KBM-7 (cell line): ENCODE measurements around the gene RAP1GDS1.
"Not testable (repeated sequence)": the region's sequence is repeated elsewhere in the genome, so short reads cannot be mapped to it uniquely, and the experiment has no call there.

Experiments
- DNase-seq: peaks from one replicate; pipeline ENCODE4 v3.0.0-alpha.2; 2015
- in situ Hi-C: fragments of 300-500 bp; cut with MboI; formaldehyde crosslinking; loops from 2 replicates; pipeline ENCODE4 v1.14.3; 2020; ENCODE audit warnings: low sequenced_read_pairs, low pct_unique_long_range_greater_than_20kb, mixed read lengths

RAP1GDS1 gene

DNA sequence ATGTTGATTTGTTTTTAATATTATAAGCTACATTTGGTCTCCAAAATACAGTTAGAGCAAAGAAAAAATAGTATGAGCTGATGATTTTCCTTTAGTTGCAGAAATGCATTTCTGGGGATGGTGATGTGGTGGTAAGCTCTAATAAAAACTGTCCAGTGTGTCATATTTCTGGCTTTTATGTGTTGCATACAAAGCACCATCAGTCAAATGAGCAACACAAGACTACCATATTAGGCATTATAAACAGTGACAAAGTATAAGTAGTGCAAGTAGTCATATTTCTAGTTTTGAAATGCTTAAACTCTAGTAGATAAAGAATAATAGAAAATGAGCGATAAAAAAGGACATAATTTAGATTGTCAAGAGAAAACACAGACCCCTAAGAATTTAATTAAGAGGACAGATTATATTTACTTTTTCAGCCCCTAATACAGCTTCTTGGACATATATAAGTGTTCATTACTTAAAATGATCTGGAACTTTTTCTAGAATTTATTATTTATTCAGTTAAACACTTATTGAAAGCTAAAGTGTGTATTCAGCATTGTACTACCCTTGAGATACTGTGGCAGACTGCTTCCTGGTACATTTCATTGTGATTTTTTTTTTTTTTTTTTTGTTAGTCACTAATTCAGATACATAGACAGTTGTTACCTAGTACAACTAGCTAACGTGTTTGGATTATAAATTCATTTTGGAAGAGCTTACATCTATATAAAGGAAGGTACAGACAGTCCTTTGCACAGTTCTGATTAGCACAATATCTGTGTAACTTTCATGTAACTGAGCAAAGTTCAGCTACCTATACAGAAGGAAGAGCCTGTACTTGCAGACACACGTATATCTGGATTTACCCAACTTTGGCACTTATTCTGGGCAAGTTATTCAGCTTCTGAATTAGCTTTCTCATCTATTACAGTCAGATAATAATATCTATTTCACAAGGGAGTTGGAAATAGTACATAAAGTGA lies 22.3 kb downstream of the RAP1GDS1 start:
- DNase-seq = no peak
- in situ Hi-C loops = no loop called here

DNA sequence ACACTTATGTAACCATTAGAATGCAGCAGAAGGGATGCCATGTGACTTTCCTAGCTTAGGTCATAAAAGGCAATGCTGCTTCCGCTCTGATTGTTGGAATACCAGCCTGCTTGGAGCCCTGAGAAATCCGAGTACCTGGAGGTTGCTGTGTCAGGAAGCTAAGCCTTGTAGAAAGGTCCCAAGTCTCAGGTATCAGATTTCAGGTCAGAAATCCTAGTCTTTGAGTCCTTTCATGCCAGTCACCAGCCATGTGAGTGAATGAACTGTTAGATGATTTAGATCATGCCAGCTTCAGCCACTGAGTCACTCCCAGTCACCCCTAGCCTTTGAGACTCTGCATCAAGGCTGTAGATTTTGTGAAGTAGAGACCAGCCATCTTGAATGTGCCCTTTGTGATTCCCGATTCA lies 23.5 kb downstream of the RAP1GDS1 start:
- in situ Hi-C loops = no loop called here
- no peak for DNase-seq

DNA sequence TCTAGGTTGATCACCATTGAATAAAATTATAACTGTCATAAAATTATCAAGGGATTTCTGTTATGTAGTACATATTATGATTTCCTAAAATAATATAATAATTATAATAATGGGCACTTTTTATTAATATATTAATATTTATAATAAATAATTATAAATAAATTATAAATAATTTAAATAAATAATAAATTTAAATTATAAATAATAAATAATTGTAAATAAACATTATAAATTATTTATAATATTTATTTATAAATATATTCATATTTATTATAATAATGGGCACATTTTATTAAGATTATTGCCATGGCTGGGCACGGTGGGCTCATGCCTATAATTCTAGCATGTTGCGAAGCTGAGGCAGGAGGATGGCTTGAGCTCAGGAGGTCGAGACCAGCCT lies 24.5 kb downstream of the RAP1GDS1 start:
- no peak for DNase-seq
- in situ Hi-C loops = no loop called here

DNA sequence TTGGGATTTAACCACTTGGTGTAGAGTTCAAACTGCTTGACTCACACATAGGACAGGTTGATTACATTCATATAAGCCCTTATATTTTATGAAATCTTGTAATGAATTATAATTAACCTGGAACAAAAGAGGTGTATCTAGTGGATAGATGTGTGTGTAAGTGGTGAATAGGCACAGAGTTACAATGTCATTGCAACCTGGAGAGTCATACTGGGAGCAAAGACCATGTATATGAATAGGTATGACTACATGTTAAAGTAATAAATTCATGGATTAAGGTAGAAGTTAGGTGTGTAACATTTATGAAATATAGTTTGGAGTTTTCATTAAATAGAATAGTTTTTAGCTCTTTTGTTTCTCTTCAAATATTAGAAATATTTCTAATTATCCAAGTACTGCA lies 26.1 kb downstream of the RAP1GDS1 start:
- in situ Hi-C loops = no loop called here

DNA sequence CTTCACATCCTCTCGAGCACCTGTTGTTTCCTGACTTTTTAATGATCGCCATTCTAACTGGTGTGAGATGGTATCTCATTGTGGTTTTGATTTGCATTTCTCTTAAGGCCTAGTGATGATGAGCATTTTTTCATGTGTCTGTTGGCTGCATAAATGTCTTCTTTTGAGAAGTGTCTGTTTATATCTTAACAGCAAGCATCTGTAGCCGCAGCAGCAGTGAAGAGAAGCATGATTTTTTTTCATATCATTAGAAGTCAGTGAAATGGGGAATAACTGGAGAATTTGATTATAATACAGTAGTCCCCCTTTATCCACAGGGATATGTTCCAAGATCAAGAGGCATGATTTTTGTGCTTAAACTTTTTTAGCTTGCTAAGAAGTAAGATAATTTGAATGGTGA lies 27.5 kb downstream of the RAP1GDS1 start:
- DNase-seq, in situ Hi-C loops: not testable (repeated sequence)

More for the DNA sequence above, 26.1 kb downstream of the RAP1GDS1 start:
- no peak for DNase-seq

DNA sequence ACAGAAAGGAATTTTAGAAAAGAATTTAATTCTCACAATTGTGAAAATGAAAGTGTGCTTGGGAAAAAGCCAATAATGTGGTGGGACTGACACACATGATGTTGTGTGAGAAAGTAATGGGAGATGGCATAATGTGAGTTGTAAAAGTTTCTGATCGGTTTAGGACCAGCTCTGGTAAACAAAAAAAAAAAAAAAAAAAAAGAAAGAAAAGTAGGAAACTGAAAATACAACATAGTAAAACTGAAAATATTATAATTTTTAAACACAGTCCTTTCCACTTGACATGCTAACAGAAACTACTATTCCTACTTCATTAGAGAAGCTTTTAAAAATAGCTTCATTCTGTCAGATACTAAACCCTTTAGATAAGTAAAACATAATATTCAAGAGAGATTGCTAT lies 28.2 kb downstream of the RAP1GDS1 start:
- in situ Hi-C loops = no loop called here
- DNase-seq = no peak

DNA sequence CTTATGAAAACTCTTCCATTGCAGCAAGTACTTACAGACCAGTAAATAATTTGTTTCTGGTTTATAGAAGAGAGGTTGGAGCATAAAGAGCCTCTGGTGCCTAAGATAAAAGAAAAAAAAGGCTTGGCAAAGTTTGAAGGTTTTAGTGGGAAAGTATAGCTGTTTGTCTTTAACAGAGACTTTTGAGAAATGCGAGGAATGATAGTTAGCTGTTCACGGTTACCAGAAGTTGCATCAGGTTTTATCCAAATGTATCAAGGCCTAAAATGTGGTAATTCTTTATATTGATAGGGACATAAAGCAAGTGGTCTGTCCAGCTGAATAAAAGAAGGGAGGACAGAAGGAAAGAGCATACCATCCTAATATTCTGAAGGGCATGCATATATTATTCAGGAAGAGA lies 29.3 kb downstream of the RAP1GDS1 start:
- DNase-seq = no peak

DNA sequence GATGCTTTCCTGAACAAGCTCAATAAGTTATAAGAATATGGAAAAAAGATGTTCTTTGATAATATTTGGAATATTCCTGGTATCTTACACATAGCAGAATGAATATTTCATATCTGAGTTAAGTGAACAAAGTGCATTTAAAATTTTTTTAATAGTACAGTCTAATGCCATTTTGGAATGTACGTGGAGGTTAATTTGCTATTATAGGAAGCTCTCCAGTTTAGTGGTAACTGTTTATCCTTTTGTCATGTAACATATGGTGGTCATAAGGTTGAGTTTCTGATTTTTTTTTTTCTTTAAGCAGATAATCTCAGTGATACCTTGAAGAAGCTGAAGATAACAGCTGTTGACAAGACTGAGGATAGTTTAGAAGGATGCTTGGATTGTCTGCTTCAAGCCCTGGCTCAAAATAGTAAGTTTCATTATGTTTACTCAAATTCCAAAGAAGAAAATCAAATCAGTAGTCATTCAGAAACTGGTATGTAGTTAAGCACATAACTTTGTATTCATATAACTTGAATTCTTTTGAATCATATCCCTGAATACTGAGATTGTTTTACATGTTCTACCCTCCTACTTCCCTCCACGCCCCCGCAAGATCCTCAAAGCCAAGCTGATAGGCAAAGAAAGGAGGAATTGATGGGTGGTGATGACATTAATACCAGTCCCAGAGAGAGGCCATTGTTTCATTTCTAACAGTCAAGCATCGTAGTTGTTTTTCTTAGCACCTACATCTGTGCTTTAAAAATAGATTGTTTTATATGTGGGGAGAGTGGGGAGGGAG lies 32.1 kb downstream of the RAP1GDS1 start:
- in situ Hi-C loops = no loop called here

More for the DNA sequence above, 29.3 kb downstream of the RAP1GDS1 start:
- in situ Hi-C loops = no loop called here

DNA sequence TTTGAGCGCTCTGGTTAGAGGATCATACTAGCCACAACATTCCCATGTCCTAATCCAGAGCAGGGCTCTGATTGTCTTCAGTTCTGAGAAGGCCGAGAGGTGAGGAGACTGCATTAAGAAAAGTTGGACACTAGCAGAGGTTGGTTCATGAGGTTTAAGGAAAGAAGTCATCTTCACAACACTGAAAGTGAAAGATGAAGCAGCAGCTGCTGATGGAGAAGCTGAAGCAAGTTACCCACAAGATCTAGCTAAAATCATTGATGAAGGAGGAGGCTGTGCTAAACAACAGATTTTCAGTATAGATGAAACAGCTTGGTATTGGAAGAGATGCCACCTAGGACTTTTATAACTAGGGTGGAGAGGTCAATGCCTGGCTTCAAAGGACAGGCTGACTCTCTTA lies 36.8 kb downstream of the RAP1GDS1 start:
- in situ Hi-C loops = no loop called here
- DNase-seq = no peak

More for the DNA sequence above, 32.1 kb downstream of the RAP1GDS1 start:
- DNase-seq = no peak

DNA sequence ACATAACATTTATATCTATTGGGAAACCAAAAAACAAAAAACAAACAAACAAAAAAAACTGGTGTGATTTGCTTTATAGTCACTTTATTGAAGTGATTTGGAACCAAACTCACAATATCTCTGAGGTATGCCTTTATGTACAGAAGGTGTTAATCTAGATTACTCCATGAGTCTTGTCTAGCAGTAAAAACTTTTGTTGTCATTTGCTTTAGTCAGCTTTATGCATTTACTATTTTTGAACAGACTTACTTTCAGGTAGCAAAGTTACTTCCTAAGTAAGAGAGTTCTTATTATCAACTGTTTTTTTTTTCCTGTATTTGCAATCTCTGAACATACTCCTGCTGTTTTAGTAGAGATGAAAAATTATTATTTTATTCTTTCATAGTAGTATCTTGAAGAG lies 39.5 kb downstream of the RAP1GDS1 start:
- in situ Hi-C loops = no loop called here
- DNase-seq = no peak

DNA sequence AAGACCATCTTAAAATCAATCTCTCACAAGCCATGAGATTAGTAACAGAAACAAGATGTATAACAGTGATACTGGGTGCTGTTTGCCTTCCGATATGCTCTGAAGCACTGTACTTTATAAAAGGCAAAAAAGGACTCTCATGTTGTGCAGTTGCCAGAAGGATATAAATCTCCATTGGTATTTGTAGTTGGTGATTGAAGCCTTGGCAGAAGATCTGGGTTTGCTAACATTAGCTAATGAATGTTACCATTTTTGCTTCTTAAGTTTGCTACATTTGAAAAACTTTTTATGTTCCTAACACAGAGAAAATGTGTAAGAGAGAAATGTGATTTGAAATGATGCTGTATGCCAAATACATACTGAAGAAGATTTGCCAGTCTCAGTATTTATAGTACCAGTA lies 44.4 kb downstream of the RAP1GDS1 start:
- DNase-seq = no peak
- in situ Hi-C loops = no loop called here

DNA sequence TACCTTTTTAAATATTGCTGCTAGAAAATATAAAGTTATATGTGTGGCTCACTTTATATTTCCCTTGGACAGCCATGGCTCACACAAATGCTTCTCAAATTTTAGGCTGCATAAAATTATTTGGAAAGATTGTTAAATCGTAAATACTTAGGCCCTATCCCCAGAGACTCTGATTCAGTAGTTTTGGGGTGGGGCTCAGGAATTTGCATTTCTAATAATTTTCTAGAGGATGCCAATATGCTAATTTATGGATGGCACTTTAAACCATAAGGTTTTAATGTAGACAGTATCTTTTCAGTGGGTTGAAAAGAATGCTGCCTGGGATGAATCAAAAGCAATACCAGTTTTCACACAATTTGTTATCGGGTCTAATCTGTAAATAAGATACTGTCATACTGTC lies 49.7 kb downstream of the RAP1GDS1 start:
- in situ Hi-C loops = no loop called here
- DNase-seq = no peak

DNA sequence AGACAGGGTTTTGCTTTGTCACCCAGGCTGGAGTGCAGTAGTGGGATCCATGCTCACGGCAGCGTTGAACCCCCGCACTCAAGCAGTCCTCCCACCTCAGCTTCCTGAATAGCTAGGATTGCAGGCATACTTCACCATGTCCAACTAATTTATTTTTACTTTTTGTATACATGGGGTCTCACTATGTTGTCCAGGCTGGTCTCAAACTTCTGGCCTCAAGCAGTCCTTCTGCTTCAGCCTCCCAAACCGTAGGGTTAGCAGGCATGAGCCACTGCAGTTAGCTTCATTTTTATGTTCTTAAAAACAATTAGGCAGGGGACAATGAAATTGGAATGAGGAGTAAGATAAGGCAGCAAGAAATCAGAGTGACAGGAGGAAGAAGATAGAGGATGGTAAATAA lies 50.5 kb downstream of the RAP1GDS1 start:
- in situ Hi-C loops = no loop called here
- DNase-seq = no peak

DNA sequence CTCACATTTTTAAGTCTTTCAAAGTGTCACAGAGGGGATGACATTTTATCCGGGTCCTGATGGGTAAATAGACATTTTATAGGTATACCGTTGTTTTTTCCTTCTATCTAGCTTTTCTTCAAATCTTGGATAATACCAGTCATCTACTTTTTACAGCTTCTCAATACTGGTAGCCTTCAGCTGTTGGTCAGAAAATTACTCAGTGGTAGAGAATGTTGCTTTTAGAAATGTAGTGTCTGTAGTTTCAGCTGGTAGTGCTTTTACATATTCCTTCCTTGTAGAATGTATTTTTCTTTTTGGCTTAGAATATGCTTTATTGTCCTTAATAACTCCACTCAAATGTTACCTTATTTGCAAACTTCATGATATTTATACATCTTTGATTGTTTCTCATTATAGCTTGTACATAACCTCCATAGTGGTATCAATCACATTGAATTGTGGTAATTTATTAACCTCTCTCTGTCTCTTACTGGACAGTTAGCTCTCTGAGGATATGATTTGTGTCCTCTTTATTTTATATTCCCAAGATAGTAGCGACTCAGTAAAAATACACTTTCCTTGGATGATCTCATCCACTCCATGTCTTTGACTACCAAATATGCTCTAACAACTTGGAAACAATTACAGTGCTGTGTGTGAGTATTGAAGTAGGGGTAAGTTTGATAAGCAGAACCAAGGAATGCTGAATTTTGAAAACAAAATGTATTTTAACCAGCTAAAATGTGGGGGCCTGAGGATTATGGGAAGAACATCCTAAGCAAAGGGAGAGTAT lies 53.8 kb downstream of the RAP1GDS1 start:
- in situ Hi-C loops = no loop called here
- no peak for DNase-seq

DNA sequence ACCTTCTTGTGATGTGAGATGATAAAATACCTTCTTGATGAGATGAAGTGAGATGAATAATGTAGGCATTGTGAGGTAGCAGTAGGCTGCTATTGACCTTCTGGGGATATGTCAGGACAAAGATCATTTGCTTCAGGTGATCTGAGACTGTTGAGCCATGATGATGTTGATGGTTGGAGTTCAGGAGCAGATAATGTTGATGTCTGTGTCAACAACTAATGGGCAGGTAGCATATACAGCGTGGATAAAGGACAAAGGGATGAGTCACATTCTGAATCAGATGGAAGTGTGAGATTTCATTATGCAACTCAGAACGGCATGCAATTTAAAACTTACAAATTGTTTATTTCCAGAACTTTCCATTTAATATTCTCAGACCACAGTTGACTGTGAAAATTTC lies 57.3 kb downstream of the RAP1GDS1 start:
- DNase-seq = no peak
- in situ Hi-C loops = no loop called here

DNA sequence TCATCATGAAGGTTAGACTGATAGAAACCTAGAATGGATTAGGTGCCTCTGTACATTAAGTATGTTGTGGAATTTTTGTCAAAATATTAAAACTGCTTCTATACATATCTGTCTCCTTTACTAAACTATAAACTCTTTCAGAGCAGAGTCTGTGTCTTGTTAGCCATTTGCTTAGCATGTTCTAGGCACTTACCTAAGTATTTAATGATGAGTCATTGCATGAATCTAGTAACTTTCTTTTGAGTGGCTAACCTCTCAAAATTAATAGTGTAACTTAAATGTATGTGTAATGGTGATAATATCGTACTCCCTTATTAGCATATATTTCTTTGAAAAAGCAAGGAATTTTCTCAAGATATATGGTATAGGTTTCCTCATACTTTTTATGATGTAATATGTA lies 57.8 kb downstream of the RAP1GDS1 start:
- DNase-seq = no peak
- in situ Hi-C loops = no loop called here

DNA sequence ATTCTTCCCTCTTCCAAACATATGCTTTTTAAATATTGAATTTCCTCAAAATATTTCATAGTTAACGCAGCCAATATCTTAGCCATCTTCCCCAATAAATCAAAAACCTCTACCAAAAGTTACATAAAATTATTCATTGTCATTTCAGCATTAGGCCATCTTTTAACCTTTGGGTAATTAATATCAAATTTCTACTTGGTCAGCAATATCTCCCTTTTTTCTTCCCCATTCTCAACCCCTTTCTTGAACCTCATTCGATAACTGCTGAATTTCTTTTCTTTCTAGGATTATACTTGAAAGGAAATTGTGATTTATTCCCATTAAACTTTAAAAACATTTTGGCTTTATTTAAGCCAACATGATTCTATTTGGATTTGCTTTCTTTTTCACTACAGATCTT lies 65.0 kb downstream of the RAP1GDS1 start:
- in situ Hi-C loops = no loop called here

DNA sequence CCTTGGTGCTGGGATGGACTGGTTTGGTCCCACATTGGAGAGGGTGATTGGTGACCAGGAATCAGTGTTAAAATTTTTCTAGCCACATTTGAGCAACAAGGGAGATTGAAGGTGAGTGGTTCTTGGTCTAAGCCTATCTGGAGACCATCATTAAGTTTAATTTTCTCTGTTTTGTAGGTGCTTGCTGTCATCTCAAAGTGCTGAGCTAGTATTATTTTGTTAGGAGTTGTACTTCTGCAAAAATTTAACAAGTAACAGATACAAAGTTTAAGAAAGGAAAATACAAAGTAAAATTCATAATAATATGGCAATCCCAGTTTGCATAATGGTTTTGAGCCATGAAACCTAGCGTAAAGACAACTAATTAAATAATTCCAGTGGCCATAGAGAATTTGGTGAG lies 66.5 kb downstream of the RAP1GDS1 start:
- no peak for DNase-seq
- in situ Hi-C loops = no loop called here

More for the DNA sequence above, 65.0 kb downstream of the RAP1GDS1 start:
- DNase-seq = no peak

DNA sequence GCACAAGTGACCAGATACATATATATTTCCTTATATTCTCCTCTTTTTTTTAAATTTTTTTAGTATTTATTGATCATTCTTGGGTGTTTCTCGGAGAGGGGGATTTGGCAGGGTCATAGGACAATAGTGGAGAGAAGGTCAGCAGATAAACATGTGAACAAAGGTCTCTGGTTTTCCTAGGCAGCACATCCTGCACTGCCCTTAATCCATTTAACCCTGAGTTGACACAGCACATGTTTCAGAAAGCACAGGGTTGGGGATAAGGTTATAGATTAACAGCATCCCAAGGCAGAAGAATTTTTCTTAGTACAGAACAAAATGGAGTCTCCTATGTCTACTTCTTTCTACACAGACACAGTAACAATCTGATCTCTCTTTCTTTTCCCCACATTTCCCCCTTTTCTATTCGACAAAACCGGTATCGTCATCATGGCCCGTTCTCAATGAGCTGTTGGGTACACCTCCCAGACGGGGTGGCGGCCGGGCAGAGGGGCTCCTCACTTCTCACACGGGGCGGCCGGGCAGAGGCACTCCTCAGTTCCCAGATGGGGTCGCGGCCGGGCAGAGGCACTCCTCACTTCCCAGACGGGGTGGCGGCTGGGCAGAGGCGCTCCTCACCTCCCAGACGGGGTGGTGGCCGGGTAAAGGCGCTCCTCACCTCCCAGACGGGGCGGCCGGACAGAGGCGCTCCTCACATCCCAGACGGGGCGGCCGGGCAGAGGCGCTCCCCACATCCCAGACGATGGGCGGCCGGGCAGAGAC lies 68.9 kb downstream of the RAP1GDS1 start:
- in situ Hi-C loops, DNase-seq: not testable (repeated sequence)
